GM19023 (cell line): ENCODE results near the gene GCH1.
"Not testable (repeated sequence)": the region's sequence is repeated elsewhere in the genome, so short reads cannot be mapped to it uniquely, and the experiment has no call there.

Experiments used
- ATAC-seq: cut with Tn5 transposase; IDR thresholded peaks from one replicate; pipeline ENCODE4 v1.9.1; 2021; ENCODE audit warnings: mild to moderate bottlenecking, moderate library complexity; ENCODE audit not compliant: unreplicated experiment

GCH1 gene

DNA sequence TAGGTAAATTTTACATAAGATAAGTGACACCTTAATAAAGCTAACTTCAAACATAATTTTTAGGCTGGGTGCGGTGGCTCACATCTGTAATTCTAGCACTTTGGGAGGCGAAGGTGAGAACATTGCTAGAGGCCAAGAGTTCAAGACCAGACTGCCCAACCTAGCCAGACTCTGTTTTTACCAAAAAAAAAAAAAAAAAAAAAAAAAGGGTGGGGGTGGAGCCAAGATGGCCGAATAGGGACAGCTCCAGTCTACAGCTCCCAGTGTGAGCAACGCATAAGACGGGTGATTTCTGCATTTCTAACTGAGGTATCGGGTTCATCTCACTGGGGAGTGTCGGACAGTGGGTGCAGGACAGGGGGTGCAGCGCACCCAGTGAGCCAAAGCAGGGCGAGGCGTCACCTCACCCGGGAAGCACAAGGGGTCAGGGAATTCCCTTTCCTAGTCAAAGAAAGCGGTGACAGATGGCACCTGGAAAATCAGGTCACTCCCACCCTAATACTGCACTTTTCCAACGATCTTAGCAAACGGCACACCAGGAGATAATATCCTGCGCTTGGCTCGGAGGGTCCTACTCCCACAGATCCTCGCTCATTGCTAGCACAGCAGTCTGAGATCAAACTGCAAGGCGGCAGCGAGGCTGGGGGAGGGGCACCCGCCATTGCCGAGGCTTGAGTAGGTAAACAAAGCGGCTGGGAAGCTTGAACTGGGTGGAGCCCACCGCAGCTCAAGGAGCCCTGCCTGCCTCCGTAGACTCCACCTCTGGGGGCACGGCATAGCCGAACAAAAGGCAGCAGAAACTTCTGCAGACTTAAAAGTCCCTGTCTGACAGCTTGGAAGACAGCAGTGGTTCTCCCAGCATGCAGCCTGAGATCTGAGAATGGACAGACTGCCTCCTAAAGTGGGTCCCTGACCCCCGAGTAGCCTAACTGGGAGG lies 32.2 kb downstream of the GCH1 start:
- ATAC-seq, result not testable (repeated sequence)

DNA sequence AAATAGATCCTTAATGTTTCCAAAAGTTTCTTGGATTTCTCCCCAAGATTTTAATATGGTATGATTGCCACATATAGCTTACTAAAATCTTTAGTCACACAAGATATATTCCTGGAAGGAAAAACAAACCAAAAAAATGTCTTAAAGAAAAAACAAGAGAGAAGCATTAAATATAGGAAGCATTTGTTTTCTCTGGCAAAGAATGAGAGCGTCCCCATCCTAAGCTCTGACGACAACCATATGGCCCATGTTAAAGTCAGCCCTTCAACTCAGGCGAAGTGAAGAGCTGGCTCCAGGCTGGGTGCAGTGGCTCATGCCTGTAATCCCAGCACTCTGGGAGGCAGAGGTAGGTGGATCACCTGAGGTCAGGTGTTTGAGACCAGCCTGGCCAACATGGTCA lies 35.6 kb downstream of the GCH1 start:
- no peak for ATAC-seq

DNA sequence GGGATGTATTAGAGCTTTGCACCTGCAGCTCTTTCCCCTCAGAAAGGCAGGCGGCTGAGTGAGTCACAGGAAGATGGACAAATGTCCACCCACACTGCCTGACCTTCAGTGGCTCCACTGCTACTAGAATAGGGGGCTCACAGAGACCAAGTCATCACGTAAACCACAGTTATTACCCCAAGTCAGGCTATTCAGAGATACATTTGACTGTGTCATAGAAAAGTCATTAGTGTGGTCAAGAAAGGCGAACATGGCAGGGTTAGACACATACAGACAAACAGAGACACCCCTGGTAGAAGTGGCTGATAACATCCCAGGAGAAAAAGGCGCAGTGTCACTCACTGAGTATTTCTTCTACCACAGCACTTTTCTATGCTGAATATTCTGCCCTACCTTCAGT lies 36.0 kb downstream of the GCH1 start:
- no peak for ATAC-seq

DNA sequence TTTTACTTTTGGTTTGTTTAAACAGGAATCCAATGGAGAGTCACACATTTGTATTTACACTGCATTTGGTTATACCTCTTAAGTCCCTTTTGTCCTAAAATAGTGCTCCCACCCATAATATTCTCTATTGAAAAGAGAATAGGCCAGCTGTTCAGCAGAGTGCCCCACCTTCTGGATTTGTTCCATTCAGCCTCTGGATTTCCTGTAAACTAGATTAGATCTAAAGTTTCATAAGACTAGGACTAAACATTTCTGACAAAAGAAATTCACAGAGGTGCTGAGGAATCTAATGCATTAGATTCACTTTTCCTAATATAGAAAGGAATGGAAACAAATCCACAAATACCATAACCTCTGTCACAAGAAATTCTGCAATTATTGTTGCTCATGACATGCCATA lies 38.1 kb downstream of the GCH1 start:
- no peak for ATAC-seq

DNA sequence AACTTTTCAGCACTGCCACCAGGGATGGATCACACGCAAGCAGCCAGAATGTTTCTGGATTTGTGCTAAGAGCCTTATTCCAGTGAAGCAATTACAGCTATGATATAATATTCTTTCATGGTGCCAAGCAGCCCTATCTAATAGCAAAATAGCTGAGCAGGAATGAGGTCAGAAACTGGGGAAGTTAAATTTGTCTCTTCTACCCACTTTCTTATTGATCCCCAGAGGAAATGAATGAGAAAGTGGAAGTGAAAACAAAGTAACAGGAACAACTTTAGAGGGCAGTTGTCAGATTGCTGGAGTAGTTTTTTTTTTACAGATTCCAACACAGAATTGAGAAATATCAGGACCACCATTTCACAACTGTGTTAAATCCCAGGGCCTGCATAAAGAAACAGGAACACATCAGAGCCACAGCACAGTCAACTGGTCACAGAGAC lies 44.8 kb downstream of the GCH1 start:
- no peak for ATAC-seq

DNA sequence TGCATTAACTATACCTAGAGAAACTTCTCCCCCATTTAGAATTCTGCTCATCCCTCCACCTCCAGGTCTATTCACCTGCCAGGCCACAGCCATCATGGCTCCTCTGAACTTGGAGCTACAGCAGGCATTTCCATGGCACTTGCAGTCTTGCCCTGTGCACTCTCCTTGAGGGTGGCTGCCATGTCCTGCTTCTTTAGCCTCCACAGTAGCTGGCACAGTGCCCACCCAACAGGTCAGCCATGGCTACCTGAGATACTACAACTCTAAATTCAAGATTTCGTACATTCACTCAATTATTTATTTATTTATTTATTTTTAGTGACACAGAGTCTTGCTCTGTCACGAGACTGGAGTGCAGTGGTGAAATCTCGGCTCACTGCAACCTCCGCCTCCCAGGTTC lies 46.5 kb downstream of the GCH1 start:
- ATAC-seq, result no peak

DNA sequence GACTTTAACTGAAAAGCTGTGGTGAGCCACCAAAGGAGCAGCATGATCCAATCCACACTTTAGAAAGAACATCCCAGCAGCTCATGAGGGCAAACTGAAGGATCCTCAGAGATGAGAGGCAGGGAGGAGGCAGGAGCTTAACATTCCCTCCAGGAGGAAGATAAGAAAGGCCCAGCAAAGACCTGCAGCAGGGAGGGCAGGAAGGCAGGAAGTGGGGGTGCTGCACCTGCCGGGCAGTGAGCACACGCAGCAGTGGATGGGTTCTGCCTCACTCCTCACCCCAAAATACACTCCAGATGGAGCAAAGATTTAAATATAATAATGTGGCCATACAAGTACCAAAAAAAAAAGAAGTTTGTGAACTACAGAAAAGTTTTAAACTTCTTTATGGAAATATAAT lies 48.4 kb downstream of the GCH1 start:
- ATAC-seq, result no peak

DNA sequence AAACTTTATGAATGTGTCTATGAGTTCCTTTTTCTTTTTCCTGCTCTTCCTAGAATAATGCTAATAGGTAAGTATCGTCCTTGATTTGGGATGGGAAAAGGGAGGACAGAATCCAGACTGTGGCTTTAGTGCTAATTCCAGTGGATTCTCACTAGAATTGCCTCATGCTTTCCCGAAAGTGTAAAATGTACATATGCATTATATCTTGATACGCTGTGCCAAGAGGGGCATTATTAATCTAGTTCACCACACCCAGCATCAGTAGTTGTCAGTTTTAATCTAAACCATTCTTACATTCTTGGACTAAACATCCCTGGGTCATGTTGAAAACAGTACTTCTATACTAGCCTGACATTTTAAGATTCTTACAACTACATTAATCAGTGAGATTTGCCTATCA lies 49.3 kb downstream of the GCH1 start:
- ATAC-seq, result no peak

DNA sequence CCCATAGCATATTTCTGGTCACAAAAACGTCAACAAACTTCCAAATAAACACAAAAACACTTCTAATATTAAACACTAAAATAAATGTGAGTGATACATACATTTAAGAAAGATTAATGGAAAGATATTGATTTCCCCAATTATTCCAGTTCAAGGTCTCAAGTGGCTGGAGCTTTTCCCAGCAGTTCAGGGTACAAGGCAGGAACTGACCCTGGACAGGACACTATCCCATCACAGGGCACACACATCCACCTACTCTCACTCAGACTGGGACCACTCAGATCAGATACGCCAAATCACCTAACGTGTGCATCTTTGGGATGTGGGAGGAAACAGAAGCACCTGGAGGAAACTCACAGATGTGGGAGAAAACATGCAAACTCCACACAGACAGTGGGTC lies 50.4 kb downstream of the GCH1 start:
- no peak for ATAC-seq

DNA sequence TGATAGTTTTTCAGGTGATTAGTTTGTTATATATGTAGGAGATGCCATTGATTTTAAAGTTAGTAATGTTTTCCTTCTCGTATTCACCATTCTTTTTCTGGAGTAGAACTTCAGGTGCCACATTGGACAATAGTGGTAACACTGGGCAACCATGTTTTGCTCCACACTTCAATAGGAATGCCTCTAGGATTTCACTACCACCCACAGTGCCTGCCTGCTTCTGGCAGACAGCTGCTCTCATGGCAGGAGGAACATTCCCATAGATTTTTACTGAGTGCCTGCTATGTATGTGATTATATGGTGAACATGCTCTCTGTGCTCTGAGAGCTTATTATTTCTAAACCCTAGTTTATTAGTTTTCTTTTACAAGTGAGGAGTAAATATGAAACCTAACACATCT lies 53.7 kb downstream of the GCH1 start:
- no peak for ATAC-seq

DNA sequence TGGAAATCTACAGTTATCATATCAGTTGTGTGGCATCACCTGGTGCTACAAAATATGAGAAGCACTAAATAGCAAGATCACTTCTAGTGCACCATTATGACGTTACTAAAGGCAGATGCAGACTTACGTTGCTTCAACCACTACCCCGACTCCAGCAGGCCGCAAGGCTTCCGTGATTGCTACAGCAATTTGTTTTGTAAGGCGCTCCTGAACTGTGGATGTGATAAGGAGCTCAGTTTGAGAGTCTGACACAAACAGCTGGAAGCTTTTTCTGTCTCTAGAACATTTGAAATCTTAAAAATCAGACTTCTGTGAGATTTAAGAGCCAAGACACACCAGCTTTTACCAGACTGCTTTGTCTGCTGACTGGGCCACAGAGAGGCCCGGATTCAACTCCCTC lies 57.0 kb downstream of the GCH1 start:
- no peak for ATAC-seq

DNA sequence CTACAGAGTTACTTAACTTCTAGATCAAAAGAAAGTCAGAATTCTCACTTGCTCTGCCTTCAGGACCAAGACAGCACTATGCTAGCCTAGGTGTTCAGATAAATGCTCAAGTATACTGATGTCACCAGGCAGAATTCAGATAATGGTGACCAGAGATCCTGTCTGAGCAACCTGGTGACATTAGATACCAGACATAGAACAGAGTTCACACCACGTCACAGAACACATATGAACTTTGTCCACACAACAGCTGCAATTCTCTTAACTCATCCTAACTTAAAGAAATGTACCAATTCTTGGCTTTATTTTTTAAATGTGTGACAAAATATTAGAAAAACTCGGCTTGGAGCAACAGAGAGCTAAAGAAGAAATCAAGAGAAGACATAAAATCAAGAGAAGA lies 58.1 kb downstream of the GCH1 start:
- no peak for ATAC-seq

DNA sequence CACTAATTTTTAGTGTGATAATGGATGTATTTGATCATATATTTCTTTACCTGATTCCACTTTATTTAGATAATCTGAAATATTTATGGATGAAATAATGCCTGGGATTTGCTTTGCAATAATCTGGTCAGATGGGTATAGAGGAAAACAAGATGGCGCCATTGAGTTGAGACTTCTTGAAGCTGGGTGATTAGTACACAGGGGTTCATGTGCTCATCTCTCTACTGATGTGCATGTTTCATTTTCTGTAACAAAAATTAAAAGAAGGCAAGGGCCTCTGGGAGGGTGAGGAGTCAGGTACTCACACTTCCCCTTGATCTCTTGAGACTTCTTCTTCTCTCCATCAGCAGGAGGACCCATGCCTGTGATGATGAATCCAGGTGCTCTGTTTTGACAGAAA lies 61.8 kb downstream of the GCH1 start:
- ATAC-seq, result no peak

DNA sequence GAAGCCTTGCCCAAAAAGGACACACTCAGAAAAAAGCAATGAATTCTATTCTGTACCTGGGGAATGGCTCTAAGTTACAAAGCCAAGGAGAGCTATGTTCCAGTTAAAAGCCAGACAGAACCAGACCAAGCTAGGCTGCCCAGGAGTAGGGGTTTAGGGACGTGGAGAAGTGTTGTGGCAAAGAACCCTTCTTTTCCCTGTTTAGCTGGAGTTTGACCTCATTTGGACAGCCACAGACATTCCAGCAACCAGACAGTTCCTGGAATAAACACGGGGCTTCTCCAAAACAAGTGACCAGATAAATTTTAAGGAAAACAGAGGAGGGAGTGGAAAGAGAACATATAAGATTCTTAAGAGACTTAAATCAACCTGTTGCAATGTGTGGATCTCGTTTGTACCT lies 62.3 kb downstream of the GCH1 start:
- ATAC-seq, result no peak

DNA sequence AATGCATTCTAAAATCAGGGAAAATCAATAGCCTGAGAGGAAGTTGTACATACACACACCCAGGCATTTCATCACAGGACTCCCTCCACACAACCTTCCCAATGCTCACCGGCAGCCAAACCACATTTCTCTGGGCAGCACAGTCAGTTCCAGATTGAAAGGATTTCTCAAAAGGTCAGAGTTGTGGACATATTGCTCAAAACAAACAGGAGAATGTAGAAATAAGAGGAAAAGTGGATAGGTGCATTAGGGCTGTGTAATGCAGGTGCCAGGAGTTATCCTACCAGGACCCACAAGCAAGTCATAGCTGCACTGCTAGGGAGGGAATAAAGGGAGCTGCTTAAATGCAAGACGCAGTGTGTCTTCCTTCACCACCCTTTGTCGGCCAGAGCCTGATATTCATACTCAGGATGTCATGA lies 62.9 kb downstream of the GCH1 start:
- no peak for ATAC-seq

DNA sequence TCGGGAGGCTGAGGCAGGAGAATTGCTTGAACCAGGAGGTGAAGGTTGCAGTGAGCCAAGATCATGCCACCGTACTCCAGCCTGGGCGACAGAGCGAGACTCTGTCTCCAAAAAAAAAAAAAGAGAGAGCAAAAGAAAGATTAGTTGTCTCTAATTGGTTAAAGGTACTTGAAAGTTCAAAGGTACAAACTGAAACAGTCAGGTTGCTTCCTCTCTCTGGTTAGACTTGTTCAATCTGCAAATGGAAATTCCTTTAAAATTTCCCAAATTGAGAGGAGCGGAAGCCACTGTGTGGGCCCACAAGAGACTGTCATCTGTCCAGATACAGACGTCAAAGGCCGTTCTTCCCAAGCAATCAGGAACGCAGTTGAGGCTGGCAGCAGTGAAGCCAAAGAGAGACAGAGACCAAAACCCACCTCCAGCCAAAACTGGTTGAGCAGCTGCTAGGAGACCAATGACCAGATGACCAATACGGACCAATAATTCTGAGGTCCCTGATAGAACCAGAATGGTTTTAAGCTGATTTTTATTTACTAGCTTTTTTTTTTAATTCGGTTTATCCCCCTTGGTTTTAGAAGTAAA lies 63.6 kb downstream of the GCH1 start:
- no peak for ATAC-seq

DNA sequence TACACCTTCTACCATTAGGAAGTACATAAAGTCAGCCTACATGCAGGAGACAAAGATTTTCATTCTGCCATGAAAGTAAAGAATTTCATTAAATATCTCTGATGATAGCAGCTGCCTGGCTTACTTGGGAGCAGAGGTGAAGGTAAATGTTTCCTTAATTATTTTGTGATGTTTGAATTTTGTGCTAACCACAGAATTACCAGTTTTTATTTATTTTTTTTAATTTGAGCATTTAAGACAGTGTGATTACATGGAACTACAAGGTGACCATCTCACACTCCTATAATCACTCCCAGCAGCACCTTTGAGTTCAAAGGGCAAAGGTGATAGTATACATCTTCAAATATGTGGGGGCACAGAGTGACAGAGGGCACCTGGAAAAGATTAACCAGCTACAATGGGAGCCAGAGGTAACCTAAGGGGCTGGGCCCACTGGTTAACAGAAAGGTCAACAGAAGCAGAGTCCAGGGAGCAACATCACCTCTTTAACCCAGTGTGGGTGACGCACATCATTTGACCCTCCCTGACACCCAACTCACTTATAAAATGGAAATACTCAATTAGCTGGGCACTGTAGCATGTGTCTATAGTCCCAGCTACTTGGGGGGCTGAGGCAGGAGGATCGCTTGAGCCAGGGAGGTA lies 65.0 kb downstream of the GCH1 start:
- no peak for ATAC-seq

DNA sequence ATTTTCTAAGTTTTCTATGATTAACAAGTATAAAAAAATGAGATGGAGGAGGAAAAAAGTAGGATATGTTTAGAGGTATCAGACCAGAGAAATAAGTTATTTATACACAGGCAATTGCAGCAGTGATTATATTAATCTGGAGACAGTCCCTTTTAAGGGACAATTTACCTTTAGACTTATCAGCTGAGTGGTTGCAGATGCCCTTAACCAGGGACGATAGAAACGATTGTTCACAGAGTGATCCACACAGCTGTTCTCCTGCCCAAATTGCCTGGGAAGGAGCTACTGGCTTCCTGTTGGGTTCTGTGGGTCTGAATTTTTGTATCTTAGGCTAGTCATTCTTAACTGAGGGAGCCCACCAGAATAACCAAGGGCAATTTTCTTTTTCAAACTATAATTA lies 66.4 kb downstream of the GCH1 start:
- no peak for ATAC-seq

DNA sequence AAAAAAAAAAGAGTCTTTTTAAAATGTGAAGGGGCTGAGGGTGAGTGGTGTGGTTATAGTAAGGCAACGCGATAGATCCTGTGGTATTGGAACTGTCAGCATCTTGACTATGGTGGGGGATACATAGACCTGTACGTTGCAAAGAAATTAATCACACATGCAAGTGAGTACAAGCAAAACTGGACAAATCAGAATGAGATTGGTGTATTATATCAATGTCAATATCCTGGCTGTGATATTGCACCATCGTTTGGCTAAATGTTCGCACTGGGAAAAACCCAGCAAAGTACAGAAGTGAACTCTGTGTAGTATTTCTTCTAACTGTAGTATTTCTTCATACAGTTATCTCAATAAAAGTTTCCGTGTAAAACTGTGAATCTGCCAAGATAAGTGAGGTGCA lies 67.9 kb downstream of the GCH1 start:
- no peak for ATAC-seq

DNA sequence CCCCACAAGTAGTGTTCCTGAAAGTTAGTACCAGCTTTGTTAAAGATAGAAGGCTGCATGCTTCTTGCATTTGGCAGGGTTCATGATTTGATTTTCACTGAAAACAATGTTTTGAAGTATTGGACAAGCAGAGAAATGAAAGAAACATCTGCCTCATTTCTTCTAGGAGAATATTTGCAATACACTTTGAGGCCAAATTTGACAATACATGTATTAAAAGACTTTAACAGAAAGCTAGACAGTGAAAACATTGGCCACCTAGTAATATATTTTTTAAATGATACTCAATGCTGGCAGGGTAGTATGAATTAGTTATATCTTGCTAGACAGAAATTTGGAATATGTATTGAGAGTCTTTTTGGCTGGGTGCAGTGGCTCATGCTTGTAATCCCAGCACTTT lies 68.5 kb downstream of the GCH1 start:
- no peak for ATAC-seq

DNA sequence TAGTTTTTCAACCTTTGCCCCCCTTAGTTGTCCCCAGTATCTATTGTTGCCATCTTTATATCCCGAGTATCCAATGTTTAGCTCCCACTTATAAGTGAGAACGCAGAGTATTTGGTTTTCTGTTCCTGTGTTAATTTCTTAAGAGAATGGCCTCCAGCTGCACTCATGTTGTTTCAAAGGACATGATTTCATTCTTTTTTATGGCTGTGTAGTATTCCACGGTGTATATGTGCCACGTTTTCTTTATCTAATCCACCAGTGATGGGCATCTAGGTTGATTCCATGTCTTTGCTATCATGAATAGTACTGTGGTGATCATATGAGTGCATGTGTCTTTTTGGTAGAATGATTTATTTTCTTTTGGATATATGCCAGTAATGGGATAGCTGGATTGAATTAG lies 72.0 kb downstream of the GCH1 start:
- no peak for ATAC-seq
